Karpas-422 (cell line): Measurements from ENCODE around the gene EFTUD2. TPM values are rescaled to one million over a fixed set of nuclear protein-coding genes. Genes with fewer than 3 reads are reported as not detected.

Experiments
- DNase-seq: peaks from one replicate; pipeline ENCODE4 v3.0.0-alpha.2; 2015
- H2AFZ ChIP-seq: fragments of 200-600 bp; sonication (generic); 2 replicates; pipeline ENCODE4 v1.6.1; 2014; ENCODE audit warnings: antibody characterized with exemption, low read length, mixed read lengths
- H3K27ac ChIP-seq: fragments of 200-600 bp; sonication (generic); 2 replicates; pipeline ENCODE4 v1.5.1; 2014; ENCODE audit warnings: mild to moderate bottlenecking, low read length, moderate library complexity
- H3K27me3 ChIP-seq: fragments of 200-600 bp; sonication (generic); 2 replicates; pipeline ENCODE4 v1.6.1; 2014; ENCODE audit warnings: low read length, mixed read lengths
- H3K36me3 ChIP-seq: fragments of 200-600 bp; sonication (generic); 2 replicates; pipeline ENCODE4 v1.6.1; 2014; ENCODE audit warnings: low read length, mixed read lengths; ENCODE audit not compliant: insufficient read depth
- H3K4me1 ChIP-seq: fragments of 200-600 bp; sonication (generic); 2 replicates; pipeline ENCODE4 v1.6.1; 2014; ENCODE audit warnings: mild to moderate bottlenecking, low read length, mixed read lengths
- H3K4me2 ChIP-seq: fragments of 200-600 bp; sonication (generic); 2 replicates; pipeline ENCODE4 v1.6.1; 2014; ENCODE audit warnings: low read length, low read depth, mild to moderate bottlenecking; ENCODE audit not compliant: poor library complexity, severe bottlenecking
- H3K4me3 ChIP-seq: fragments of 200-600 bp; sonication (generic); 2 replicates; pipeline ENCODE4 v1.5.1; 2014; ENCODE audit warnings: mild to moderate bottlenecking, antibody characterized with exemption, low read length, mixed read lengths
- H3K79me2 ChIP-seq: fragments of 200-600 bp; sonication (generic); 2 replicates; pipeline ENCODE4 v1.6.1; 2014; ENCODE audit warnings: mild to moderate bottlenecking, low read length, mixed read lengths
- H3K9ac ChIP-seq: fragments of 200-600 bp; sonication (generic); 2 replicates; pipeline ENCODE4 v1.6.0; 2014; ENCODE audit warnings: low read length
- H3K9me2 ChIP-seq: fragments of 200-600 bp; sonication (generic), shearing (Covaris generic); replicated peaks from 2 replicates; pipeline ENCODE4 v1.6.0; 2014; ENCODE audit warnings: mild to moderate bottlenecking, low read length, moderate library complexity; ENCODE audit not compliant: insufficient read depth
- H3K9me3 ChIP-seq: fragments of 300-700, 200-600 bp; sonication (generic); 2 replicates; pipeline ENCODE4 v1.6.1; 2014; ENCODE audit warnings: low read length, mixed read lengths
- H4K20me1 ChIP-seq: fragments of 200-600 bp; sonication (generic); 2 replicates; pipeline ENCODE4 v1.6.1; 2014; ENCODE audit warnings: mild to moderate bottlenecking, antibody characterized with exemption, low read length, low read depth; ENCODE audit not compliant: insufficient read depth
- small RNA-seq: library from RNA; depleted of rRNA; stranded (forward); fragments of <200 nt; gene quantifications from one replicate; pipeline ENCODE3, GENCODE V24; 2014
- total RNA-seq: library from RNA; depleted of rRNA; stranded (reverse); fragments of >200 nt; shearing (Covaris generic); gene quantifications from 2 replicates; pipeline ENCODE4 v1.2.3, GENCODE V29; 2014; ENCODE audit warnings: low replicate concordance; rRNA removed

The EFTUD2 gene
- total RNA-seq, 1 experiment from 2014 or later = 80.2 TPM

- no peaks in the 10 kb centered on the region for H3K27me3 ChIP-seq
- H3K4me2 ChIP-seq = no peak overlapping the region
- no peak overlapping the region for H2AFZ ChIP-seq
- DNase-seq = no peak
- no peaks in the 10 kb centered on the region for H3K79me2 ChIP-seq
- no peaks in the 10 kb centered on the region for H3K9me3 ChIP-seq
- H4K20me1 ChIP-seq = no peaks in the 10 kb centered on the region
- no peaks in the 10 kb centered on the region for H3K4me1 ChIP-seq
- H3K9ac ChIP-seq = no peak overlapping the region
- no peaks in the 10 kb centered on the region for H3K9me2 ChIP-seq
- no peak overlapping the region for H3K27ac ChIP-seq
- no peaks in the 10 kb centered on the region for H3K36me3 ChIP-seq
- H3K4me3 ChIP-seq = no peak overlapping the region
These were observed 92.0 kb downstream of the EFTUD2 start for GRCh38 chr17:44807093-44807816.

DNA sequence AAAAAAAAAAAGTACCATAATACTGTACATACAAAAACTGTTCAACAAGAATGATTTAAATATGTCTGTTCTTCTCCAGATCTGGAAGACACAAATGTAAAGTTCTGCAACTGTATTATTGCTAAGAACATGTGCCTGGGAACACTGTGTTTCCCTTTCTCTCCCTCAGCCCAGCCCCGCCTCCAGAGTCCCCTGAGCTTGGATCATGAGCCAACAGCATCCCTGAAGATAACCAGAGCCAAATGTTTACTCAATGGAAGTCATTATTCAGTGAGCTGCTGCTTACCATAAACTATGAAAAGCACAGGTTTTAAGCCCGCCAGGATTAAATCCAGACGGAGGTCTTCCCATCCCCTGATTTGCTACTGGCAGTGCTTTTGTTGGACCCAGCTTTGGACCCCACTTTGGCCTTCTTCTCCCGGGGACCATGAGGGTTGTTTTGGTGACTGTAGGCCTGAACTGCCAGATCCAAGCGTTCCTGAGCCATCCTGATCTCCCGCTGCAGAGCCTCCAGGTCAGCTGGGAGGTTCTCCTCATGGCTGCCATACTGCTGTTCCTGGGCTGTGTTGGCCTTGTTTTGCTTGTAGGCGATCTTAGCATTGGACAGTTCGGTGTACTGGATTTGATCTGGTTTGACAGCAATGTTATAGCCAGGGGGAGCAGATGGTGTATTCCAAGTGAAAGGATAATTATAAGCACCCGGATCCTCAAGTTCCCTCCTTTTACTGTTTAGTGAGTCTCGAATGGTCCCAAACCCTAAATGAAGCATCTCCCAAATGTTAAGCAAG lies 94.7 kb downstream of the EFTUD2 start:
- no peak overlapping the region for H3K27ac ChIP-seq
- H3K4me3 ChIP-seq = no peak overlapping the region
- H3K36me3 ChIP-seq = no peaks in the 10 kb centered on the region
- no peak overlapping the region for H3K9ac ChIP-seq
- no peaks in the 10 kb centered on the region for H4K20me1 ChIP-seq
- H2AFZ ChIP-seq = no peak overlapping the region
- no peak overlapping the region for H3K4me2 ChIP-seq
- no peaks in the 10 kb centered on the region for H3K9me2 ChIP-seq
- no peak for DNase-seq
- no peaks in the 10 kb centered on the region for H3K79me2 ChIP-seq
- no peaks in the 10 kb centered on the region for H3K9me3 ChIP-seq
- H3K4me1 ChIP-seq = no peaks in the 10 kb centered on the region
- H3K27me3 ChIP-seq = no peaks in the 10 kb centered on the region

GRCh38 chr17:44801880-44802279 lies 97.4 kb downstream of the EFTUD2 start:
- Histone ChIP-seq H3K4me3 (no peak overlapping the region), H3K27ac (no peak overlapping the region), H4K20me1 (no peaks in the 10 kb centered on the region), H3K9ac (no peak overlapping the region), H2AFZ (no peak overlapping the region), H3K79me2 (no peaks in the 10 kb centered on the region), H3K36me3 (no peaks in the 10 kb centered on the region), H3K9me2 (no peaks in the 10 kb centered on the region), H3K4me1 (no peaks in the 10 kb centered on the region), H3K27me3 (no peaks in the 10 kb centered on the region), H3K9me3 (no peaks in the 10 kb centered on the region), H3K4me2 (no peak overlapping the region)
- no peak for DNase-seq

Small RNA genes lying within 50 kb of the gene (small RNA-seq; reads per million reads assigned to genes)
- gene CCDC103 = not detected
- 0.12 reads per million for gene MIR6783
- gene RN7SL405P = not detected

Other genes starting within 250 kb of the EFTUD2 start
- gene MEIOC, start 243.0 kb downstream of the EFTUD2 start, total RNA-seq = not detected in 2 replicates
- 17.1 and 21.5 TPM in 2 replicates for gene CCDC43, start 209.7 kb downstream of the EFTUD2 start, total RNA-seq
- 11.6 and 16.2 TPM in 2 replicates for gene DBF4B, start 190.8 kb downstream of the EFTUD2 start, total RNA-seq
- 1.3 and 1.7 TPM in 2 replicates for gene ADAM11, start 140.5 kb downstream of the EFTUD2 start, total RNA-seq
- 0.07 and 0.86 TPM in 2 replicates for gene GJC1, start 69.2 kb downstream of the EFTUD2 start, total RNA-seq
- gene HIGD1B, start 51.6 kb downstream of the EFTUD2 start, total RNA-seq = not detected in 2 replicates
- not detected in 2 replicates for gene GFAP, start 16.1 kb upstream of the EFTUD2 start, total RNA-seq
- 8.5 and 11.8 TPM in 2 replicates for gene KIF18B, start 48.3 kb upstream of the EFTUD2 start, total RNA-seq
- gene C1QL1, start 68.9 kb upstream of the EFTUD2 start, total RNA-seq = not detected in 2 replicates
- 29.4 and 29.8 TPM in 2 replicates for gene DCAKD, start 152.2 kb upstream of the EFTUD2 start, total RNA-seq
- 48.5 and 53.2 TPM in 2 replicates for gene NMT1, start 161.9 kb upstream of the EFTUD2 start, total RNA-seq
- 0.45 TPM in 1 of 2 replicates, not detected in the other for gene PLCD3, start 233.1 kb upstream of the EFTUD2 start, total RNA-seq
- 11.4 and 13.4 TPM in 2 replicates for gene ACBD4, start 236.2 kb upstream of the EFTUD2 start, total RNA-seq
- 3.5 and 3.7 TPM in 2 replicates for gene HEXIM1, start 249.0 kb upstream of the EFTUD2 start, total RNA-seq